OCI-LY7 (cell line): ENCODE results near the gene GABPB2.

ENCODE experiments used
- CTCF ChIP-seq: fragments of 200-600 bp; sonication (generic); conservative IDR thresholded peaks from 2 replicates; pipeline ENCODE4 v1.5.1; 2014; ENCODE audit warnings: mild to moderate bottlenecking, antibody characterized with exemption, low read length, moderate library complexity, mixed read lengths
- EZH2phosphoT487 ChIP-seq: fragments of 200-600 bp; sonication (generic); IDR thresholded peaks from 2 replicates; pipeline ENCODE4 v1.6.1; 2018; ENCODE audit warnings: low read depth, borderline replicate concordance, mild to moderate bottlenecking, mixed run types, antibody characterized with exemption, low read length, moderate library complexity, mixed read lengths

- TF ChIP-seq CTCF (peak; percentile 64), EZH2phosphoT487 (no peak)
These were observed 10.4 kb upstream of the GABPB2 start, which contains the start of gene MLLT11 for GRCh38 chr1:151060007-151060656.
